ENCODE data around the gene ANKMY1.
A peak's percentile ranks its signal among the peaks of the same experiment; 100 is the strongest.

DNA sequence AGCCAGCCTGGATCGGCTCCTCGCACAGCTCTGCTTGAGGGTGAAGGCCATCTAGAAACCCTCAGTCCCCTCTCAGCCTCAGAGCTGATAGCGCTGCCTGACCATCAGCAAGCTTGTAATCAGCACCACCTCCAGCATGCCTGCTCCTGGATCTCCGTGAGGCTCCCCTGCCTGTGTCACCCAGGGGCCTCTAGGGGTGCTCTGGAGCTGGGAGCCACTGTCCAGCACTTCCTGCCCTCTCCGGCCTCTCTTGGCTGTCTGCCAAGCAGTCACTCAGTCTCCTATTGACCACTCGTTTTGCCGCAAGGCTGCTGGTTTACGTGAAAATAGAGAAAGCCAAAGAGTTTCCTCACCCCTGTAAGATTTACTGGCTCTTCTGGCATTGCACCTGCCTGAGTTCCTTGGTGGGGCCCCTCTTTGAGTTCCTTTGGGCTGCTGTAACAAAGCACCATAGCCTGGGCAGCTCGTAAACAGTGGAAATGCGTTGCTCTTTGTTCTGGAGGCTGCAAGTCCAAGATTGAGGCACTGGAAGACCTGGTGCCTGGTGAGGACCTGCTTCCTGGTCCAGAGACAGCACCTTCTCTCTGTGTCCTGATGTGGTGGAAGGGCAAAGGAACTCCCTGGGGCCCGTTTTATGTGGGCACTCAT, 46.6 kb upstream of the ANKMY1 start:
- TF ChIP-seq, protein P1, sequence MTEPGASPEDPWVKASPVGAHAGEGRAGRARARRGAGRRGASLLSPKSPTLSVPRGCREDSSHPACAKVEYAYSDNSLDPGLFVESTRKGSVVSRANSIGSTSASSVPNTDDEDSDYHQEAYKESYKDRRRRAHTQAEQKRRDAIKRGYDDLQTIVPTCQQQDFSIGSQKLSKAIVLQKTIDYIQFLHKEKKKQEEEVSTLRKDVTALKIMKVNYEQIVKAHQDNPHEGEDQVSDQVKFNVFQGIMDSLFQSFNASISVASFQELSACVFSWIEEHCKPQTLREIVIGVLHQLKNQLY (CRISPR knock-in tag; IDR thresholded peaks at IDR 0.05): peak; percentile 78; the same call in 1 of the 2 replicates
- peak; percentile 65 for TF ChIP-seq TAF1 (CRISPR knock-in tag; IDR thresholded peaks at IDR 0.05)
- TF ChIP-seq ZBTB8A (CRISPR knock-in tag; IDR thresholded peaks at IDR 0.05; ENCODE audit: borderline replicate concordance, low read depth): no peak

All from HepG2 (cell line).